IMR-90 (cell line): ENCODE measurements around the gene BNIP3. TPM values are rescaled to one million over a fixed set of nuclear protein-coding genes. Genes with fewer than 3 reads are reported as not detected.

Experiments used
- ATAC-seq: fragments of 200-7000 bp; cut with Tn5 transposase; 2 replicates; pipeline ENCODE4 v1.9.1; 2020; ENCODE audit warnings: low read depth, mild to moderate bottlenecking, moderate library complexity
- BruUV-seq: library from RNA; stranded (reverse); fragments of 400-500 nt; replicated peaks from 2 replicates; lab custom pipeline; 2021; lab: Mats Ljungman, UMichigan
- CTCF ChIA-PET: fragments of 300-600 bp; formaldehyde crosslinking; extraction: SDS; loops from one replicate; lab custom pipeline; 2021; ENCODE audit warnings: antibody characterized with exemption; lab: Yijun Ruan, JAX
- POLR2A ChIA-PET: fragments of 300-600 bp; sonication (Branson Sonifier 250); formaldehyde crosslinking; loops from one replicate; lab custom pipeline; 2022; ENCODE audit warnings: antibody characterized with exemption; ENCODE audit not compliant: unreplicated experiment; lab: Charles Lee
- DNase-seq: peaks from one replicate; pipeline ENCODE4 v3.0.0; 2013
- H2AFZ ChIP-seq: replicated peaks from 2 replicates; pipeline ENCODE3; 2013; ENCODE audit warnings: low read length, mild to moderate bottlenecking; ENCODE audit not compliant: poor library complexity
- H2AK5ac ChIP-seq: 2 replicates; pipeline ENCODE4 v1.6.1; 2013; ENCODE audit warnings: low read depth, low read length, inconsistent platforms
- H2AK9ac ChIP-seq: replicated peaks from 2 replicates; pipeline ENCODE3; 2013; ENCODE audit warnings: mild to moderate bottlenecking, low read depth, low read length, moderate library complexity; ENCODE audit not compliant: poor library complexity
- H2BK120ac ChIP-seq: 2 replicates; pipeline ENCODE4 v1.6.1; 2013; ENCODE audit warnings: low read depth, low read length, inconsistent platforms
- H2BK15ac ChIP-seq: 3 replicates; pipeline ENCODE4 v1.6.1; 2013; ENCODE audit warnings: low read depth, low read length, inconsistent platforms
- H2BK20ac ChIP-seq: 2 replicates; pipeline ENCODE4 v1.6.1; 2013; ENCODE audit warnings: low read depth, mild to moderate bottlenecking, inconsistent platforms, low read length, moderate library complexity
- H2BK5ac ChIP-seq: 2 replicates; pipeline ENCODE4 v1.6.1; 2013; ENCODE audit warnings: mild to moderate bottlenecking, low read depth, low read length, inconsistent platforms; ENCODE audit not compliant: poor library complexity, severe bottlenecking
- H3K14ac ChIP-seq: replicated peaks from 2 replicates; pipeline ENCODE4 v1.6.1; 2013; ENCODE audit warnings: low read depth, low read length, inconsistent platforms
- H3K18ac ChIP-seq: 2 replicates; pipeline ENCODE4 v1.6.1; 2013; ENCODE audit warnings: low read depth, low read length, control low read depth
- H3K23ac ChIP-seq: 2 replicates; pipeline ENCODE4 v1.6.1; 2013; ENCODE audit warnings: low read depth, low read length, inconsistent platforms
- H3K27ac ChIP-seq: 2 replicates; pipeline ENCODE4 v1.5.1; 2013; ENCODE audit warnings: mild to moderate bottlenecking, control low read depth, low read length; ENCODE audit not compliant: insufficient read depth
- H3K27me3 ChIP-seq: 2 replicates; pipeline ENCODE4 v1.6.1; 2013; ENCODE audit warnings: low read length; ENCODE audit not compliant: control insufficient read depth, insufficient read depth
- H3K36me3 ChIP-seq: 2 replicates; pipeline ENCODE4 v1.6.1; 2013; ENCODE audit warnings: low read length, mixed read lengths; ENCODE audit not compliant: control insufficient read depth, insufficient read depth
- H3K4ac ChIP-seq: 2 replicates; pipeline ENCODE4 v1.6.1; 2013; ENCODE audit warnings: low read depth, low read length, inconsistent platforms
- H3K4me1 ChIP-seq: 2 replicates; pipeline ENCODE4 v1.6.1; 2013; ENCODE audit warnings: low read length, mixed read lengths; ENCODE audit not compliant: control insufficient read depth, insufficient read depth
- H3K4me2 ChIP-seq: 2 replicates; pipeline ENCODE4 v1.6.1; 2013; ENCODE audit warnings: low read depth, mild to moderate bottlenecking, control low read depth, low read length, moderate library complexity
- H3K4me3 ChIP-seq: 2 replicates; pipeline ENCODE4 v1.5.1; 2013; ENCODE audit warnings: low read depth, mild to moderate bottlenecking, control low read depth, low read length, moderate library complexity; ENCODE audit not compliant: insufficient read depth
- H3K56ac ChIP-seq: 2 replicates; pipeline ENCODE4 v1.6.1; 2013; ENCODE audit warnings: low read length, inconsistent platforms; ENCODE audit not compliant: insufficient read depth; ENCODE audit errors: extremely low read depth
- H3K79me1 ChIP-seq, 2 experiments: 2 replicates each; pipeline ENCODE4 v1.6.1; 2013; ENCODE audit warnings: low read length in 2 of 2, inconsistent platforms in 1 of 2, low read depth in 1 of 2
- H3K9ac ChIP-seq: 2 replicates; pipeline ENCODE4 v1.6.1; 2013; ENCODE audit warnings: low read depth, low read length, control low read depth
- H3K9me1 ChIP-seq: 2 replicates; pipeline ENCODE4 v1.6.1; 2013; ENCODE audit warnings: low read length, inconsistent platforms; ENCODE audit not compliant: insufficient read depth
- H3K9me3 ChIP-seq: 2 replicates; pipeline ENCODE4 v1.6.1; 2013; ENCODE audit warnings: low read length; ENCODE audit not compliant: control insufficient read depth, insufficient read depth
- H4K20me1 ChIP-seq: 2 replicates; pipeline ENCODE4 v1.6.1; 2013; ENCODE audit warnings: low read length, inconsistent platforms; ENCODE audit not compliant: insufficient read depth
- H4K5ac ChIP-seq: 2 replicates; pipeline ENCODE4 v1.6.1; 2013; ENCODE audit warnings: mild to moderate bottlenecking, low read depth, low read length, control low read depth
- H4K8ac ChIP-seq, 2 experiments: 2 replicates each; pipeline ENCODE4 v1.6.1; 2013; ENCODE audit warnings: low read depth in 2 of 2, low read length in 2 of 2, control low read depth in 1 of 2, inconsistent platforms in 1 of 2
- H4K91ac ChIP-seq: 2 replicates; pipeline ENCODE4 v1.6.1; 2013; ENCODE audit warnings: low read depth, low read length, inconsistent platforms; ENCODE audit not compliant: insufficient read depth
- BHLHE40 ChIP-seq: fragments of 150-350 bp; IDR thresholded peaks from 2 replicates; pipeline ENCODE4 v1.6.1; 2016; ENCODE audit warnings: mild to moderate bottlenecking, low read depth, low read length
- CEBPB ChIP-seq: IDR thresholded peaks from 2 replicates; pipeline ENCODE4 v1.6.1; 2012; ENCODE audit warnings: low read depth, low read length, improper control_type of control experiment
- CHD1 ChIP-seq: IDR thresholded peaks from 2 replicates; pipeline ENCODE4 v1.6.1; 2012; ENCODE audit warnings: low read depth, low read length, improper control_type of control experiment
- CTCF ChIP-seq: conservative IDR thresholded peaks from 2 replicates; pipeline ENCODE4 v1.5.1; 2012; ENCODE audit warnings: mild to moderate bottlenecking, low read depth, low read length, improper control_type of control experiment
- FOS ChIP-seq: fragments of 150-350 bp; IDR thresholded peaks from 2 replicates; pipeline ENCODE4 v1.6.1; 2016; ENCODE audit warnings: low read depth, low read length
- MAZ ChIP-seq: IDR thresholded peaks from 2 replicates; pipeline ENCODE4 v1.6.1; 2012; ENCODE audit warnings: low read depth, mild to moderate bottlenecking, low read length, improper control_type of control experiment, moderate library complexity, borderline replicate concordance
- MXI1 ChIP-seq: IDR thresholded peaks from 2 replicates; pipeline ENCODE4 v1.6.1; 2012; ENCODE audit warnings: low read depth, mild to moderate bottlenecking, low read length, moderate library complexity, borderline replicate concordance
- NFE2L2 ChIP-seq: fragments of 150-350 bp; IDR thresholded peaks from 2 replicates; pipeline ENCODE4 v1.6.1; 2016; ENCODE audit warnings: low read depth, mild to moderate bottlenecking, low read length
- POLR2A ChIP-seq: IDR thresholded peaks from 2 replicates; pipeline ENCODE4 v1.6.1; 2012; ENCODE audit warnings: mild to moderate bottlenecking, low read depth, low read length
- RAD21 ChIP-seq: IDR thresholded peaks from 2 replicates; pipeline ENCODE4 v1.6.1; 2012; ENCODE audit warnings: low read length, improper control_type of control experiment
- RCOR1 ChIP-seq: IDR thresholded peaks from 2 replicates; pipeline ENCODE4 v1.6.1; 2012; ENCODE audit warnings: mild to moderate bottlenecking, low read length, improper control_type of control experiment; ENCODE audit not compliant: insufficient replicate concordance
- RFX5 ChIP-seq: IDR thresholded peaks from 2 replicates; pipeline ENCODE4 v1.8.0; 2012; ENCODE audit warnings: low read depth, mild to moderate bottlenecking, low read length, moderate library complexity
- SMC3 ChIP-seq: fragments of 150-350 bp; IDR thresholded peaks from 2 replicates; pipeline ENCODE4 v1.6.1; 2016; ENCODE audit warnings: low read depth, mild to moderate bottlenecking, antibody characterized with exemption, low read length, moderate library complexity
- USF2 ChIP-seq: fragments of 150-350 bp; IDR thresholded peaks from 2 replicates; pipeline ENCODE4 v1.6.1; 2017; ENCODE audit warnings: mild to moderate bottlenecking, antibody characterized with exemption, low read length, low read depth
- WGBS, 2 experiments: methylation state at CpG; one replicate each; pipeline versions ENCODE4 v1.1.5 to v1.1.7; 2013; ENCODE audit warnings: missing lambda C conversion rate in 2 of 2; ENCODE audit not compliant: insufficient read length in 1 of 2; ENCODE audit errors: extremely low coverage in 2 of 2; 5-methylcytosine and 5-hydroxymethylcytosine counted together
- dilution Hi-C: fragments of 300-500 bp; cut with HindIII; formaldehyde crosslinking; loops from one replicate; pipeline ENCODE4 v1.14.3; 2018; ENCODE audit warnings: low sequenced_read_pairs; ENCODE audit not compliant: unreplicated experiment
- in situ Hi-C: fragments of 300-500 bp; cut with MboI; formaldehyde crosslinking; loops from 3 replicates; pipeline ENCODE4 v1.14.3; 2019; ENCODE audit warnings: low sequenced_read_pairs, inconsistent platforms, mixed read lengths
- intact Hi-C: fragments of 100-400 bp; cut with micrococcal nuclease; formaldehyde crosslinking; loops from 2 replicates; pipeline ENCODE4 v1.10.0; 2022
- polyA plus RNA-seq, 3 experiments: library from polyadenylated mRNA; depleted of rRNA; stranded (reverse); fragments of >200 nt; gene quantifications; 2 replicates each; pipeline ENCODE4 v1.2.3, GENCODE V29; 2012; ENCODE audit warnings: low replicate concordance in 1 of 3
- total RNA-seq: library from RNA; depleted of rRNA; stranded (reverse); fragments of >200 nt; gene quantifications from 2 replicates; pipeline ENCODE4 v1.2.3, GENCODE V29; 2012

The BNIP3 gene
- total and polyA plus RNA-seq, 2 of the 4 experiments (the other 2 are of a cell fraction), result 134 to 211 TPM

DNA sequence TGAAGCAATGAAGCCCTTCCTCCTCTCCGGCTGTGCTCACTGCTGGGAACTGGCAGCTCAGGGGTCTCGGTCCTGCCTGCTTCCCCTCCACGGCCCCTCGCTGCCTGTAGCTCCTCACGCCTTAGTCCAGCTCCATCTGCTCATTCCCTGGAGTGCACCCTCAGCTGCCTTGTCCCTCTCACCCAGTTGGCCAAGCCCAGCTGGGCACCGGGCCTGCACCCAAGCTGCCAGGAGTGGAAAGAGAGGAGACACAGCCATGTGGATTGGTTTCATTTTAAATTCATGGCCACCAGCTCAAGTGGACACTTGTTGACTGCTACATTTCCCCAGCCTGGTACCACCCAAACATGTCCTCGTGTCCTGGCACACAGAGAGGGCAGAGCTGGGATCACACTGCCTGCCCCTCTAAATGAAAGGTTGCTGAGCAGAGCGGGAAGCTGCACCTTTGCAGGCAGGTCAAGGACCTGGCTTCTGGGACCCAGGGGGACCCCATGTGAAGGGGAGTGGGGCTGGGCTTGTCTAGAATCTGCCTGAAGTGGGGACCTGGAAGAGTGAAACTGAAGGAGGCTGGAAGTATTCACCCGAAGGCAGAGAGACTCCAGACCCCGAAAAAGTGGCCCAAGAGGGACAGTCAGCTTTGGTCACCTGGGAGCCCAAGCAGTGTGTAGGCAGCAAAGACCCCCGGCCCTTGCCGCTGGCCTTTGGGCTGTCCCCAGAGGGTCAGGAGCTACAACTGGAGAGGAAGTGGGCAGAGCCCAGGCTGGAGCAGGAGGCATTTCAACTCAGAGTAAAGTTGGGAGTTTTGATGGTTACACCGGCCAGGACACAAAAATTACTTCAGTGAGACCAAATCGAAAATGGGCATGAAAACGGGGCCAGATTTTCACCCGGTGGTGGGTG is 15.0 kb upstream of the BNIP3 start:
- Histone ChIP-seq H3K18ac (peak overlapping the region; percentile 50; the same call in 1 of the 2 replicates), H3K23ac (no peak overlapping the region), H4K8ac (peak overlapping the region in 1 of 2 experiments; percentile 42; a peak in 1 of 4 replicates), H4K20me1 (no peaks in the 10 kb centered on the region), H4K91ac (peak overlapping the region; percentile 41; the same call in 1 of the 2 replicates), H3K9me1 (peaks cover 10% of the 10 kb centered on the region; the same call in 1 of the 2 replicates), H3K4ac (peak overlapping the region; percentile 48), H2BK5ac (no peak overlapping the region), H2BK15ac (no peak overlapping the region), H3K79me1 (no peaks in the 10 kb centered on the region), H2AK9ac (peak overlapping the region; percentile 77), H3K4me1 (peaks cover 18% of the 10 kb centered on the region), H2AFZ (peak overlapping the region; percentile 68), H2BK20ac (peak overlapping the region; percentile 60; the same call in 1 of the 2 replicates), H3K56ac (no peak overlapping the region), H3K14ac (no peak overlapping the region; the same call in 1 of the 2 replicates), H3K4me2 (no peak overlapping the region), H3K9me3 (no peaks in the 10 kb centered on the region), H2AK5ac (peak overlapping the region; percentile 15; the same call in 1 of the 2 replicates), H3K4me3 (no peak overlapping the region), H2BK120ac (peak overlapping the region; percentile 35; the same call in 1 of the 2 replicates), H3K36me3 (no peaks in the 10 kb centered on the region), H4K5ac (no peak overlapping the region; the same call in 1 of the 2 replicates), H3K27me3 (no peaks in the 10 kb centered on the region), H3K9ac (no peak overlapping the region; the same call in 1 of the 2 replicates), H3K27ac (no peak overlapping the region; the same call in 1 of the 2 replicates)
- 81% methylated on average over 6 of the region's 16 CpGs; no CpG with 5 or more reads in 1 of the 2 experiments for WGBS, 2 experiments
- dilution Hi-C loops, result no loop called here
- BruUV-seq, result no TSS peak
- ChIA-PET CTCF (interaction anchor here (0.6 to 1.5 kb wide), 2 partner anchors 13 to 16 kb away, joined by 3 read pairs; no protein-coding TSS in a partner anchor), POLR2A (no interaction called here)
- in situ Hi-C loops, result no loop called here
- intact Hi-C loops, result loop anchor here (1.0 kb wide), 1 partner anchor 12 kb away; no protein-coding TSS in a partner anchor
- DNase-seq (no peak), ATAC-seq (no peak)
- TF ChIP-seq USF2, result no peak
- no peak for TF ChIP-seq POLR2A
- no peak for TF ChIP-seq CTCF
- no peak for TF ChIP-seq CHD1
- TF ChIP-seq MXI1, result no peak
- TF ChIP-seq BHLHE40, result no peak
- TF ChIP-seq RAD21, result no peak
- no peak for TF ChIP-seq RFX5
- no peak for TF ChIP-seq NFE2L2
- no peak for TF ChIP-seq MAZ
- no peak for TF ChIP-seq RCOR1
- TF ChIP-seq FOS, result no peak
- no peak for TF ChIP-seq CEBPB
- no peak for TF ChIP-seq SMC3
